Endometrial microvascular endothelial cells (primary cell): ENCODE data around the gene GPALPP1. TPM values are rescaled to one million over a fixed set of nuclear protein-coding genes. Genes with fewer than 3 reads are reported as not detected.
"Not testable (repeated sequence)": the region's sequence is repeated elsewhere in the genome, so short reads cannot be mapped to it uniquely, and the experiment has no call there.

Experiments used
- in situ Hi-C: cut with HindIII; loops from 2 replicates; pipeline ENCODE4 v1.10.0; 2017; ENCODE audit warnings: low sequenced_read_pairs, low pct_unique_long_range_greater_than_20kb; ENCODE audit errors: inconsistent ontology term
- total RNA-seq: library from RNA; depleted of rRNA; stranded (reverse); fragments of >200 nt; gene quantifications from one replicate; pipeline ENCODE4 v1.2.3, GENCODE V29; 2015; ENCODE audit errors: inconsistent ontology term

The GPALPP1 gene
- total RNA-seq, 1 donor from 2014 or later = 19.8 TPM

DNA sequence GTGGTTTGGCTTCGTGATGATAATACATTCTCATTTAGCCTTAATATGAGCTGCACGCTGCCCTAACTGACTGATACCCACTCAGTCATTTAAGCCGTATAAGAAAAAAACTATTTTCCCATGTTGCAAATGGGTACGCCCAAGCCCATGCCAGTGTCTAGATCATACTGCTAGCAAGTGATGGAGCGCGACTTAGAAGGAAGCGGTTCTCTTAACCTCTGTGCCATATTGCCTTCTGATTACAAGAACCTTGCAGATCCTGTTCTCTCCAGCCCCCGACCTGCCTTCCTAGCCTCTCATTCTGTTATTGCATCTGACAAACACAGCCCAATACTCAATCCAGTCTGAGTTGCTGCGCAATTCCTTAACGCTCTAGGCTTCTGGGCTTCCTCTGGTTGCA is 603 bp downstream of the GPALPP1 start:
- in situ Hi-C loops = no loop called here

DNA sequence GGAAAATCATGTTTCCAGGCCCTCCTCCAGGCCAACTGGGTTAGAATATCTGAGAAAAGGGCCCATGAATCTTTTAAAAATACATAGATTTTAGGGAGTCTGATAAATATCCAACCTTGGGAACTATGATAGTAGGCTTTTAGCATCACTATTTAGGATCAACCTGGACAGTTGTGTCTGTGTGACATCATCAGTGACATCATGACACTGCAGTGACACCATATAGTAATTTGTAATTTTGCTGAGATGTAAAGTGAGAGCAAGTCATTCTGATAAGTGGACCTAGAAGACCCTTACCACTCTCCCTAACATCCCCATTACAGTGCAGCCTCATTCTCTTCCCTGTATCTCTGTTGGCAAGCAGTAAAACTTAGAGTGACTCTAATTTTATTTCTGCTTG is 14.1 kb downstream of the GPALPP1 start:
- in situ Hi-C loops = no loop called here

DNA sequence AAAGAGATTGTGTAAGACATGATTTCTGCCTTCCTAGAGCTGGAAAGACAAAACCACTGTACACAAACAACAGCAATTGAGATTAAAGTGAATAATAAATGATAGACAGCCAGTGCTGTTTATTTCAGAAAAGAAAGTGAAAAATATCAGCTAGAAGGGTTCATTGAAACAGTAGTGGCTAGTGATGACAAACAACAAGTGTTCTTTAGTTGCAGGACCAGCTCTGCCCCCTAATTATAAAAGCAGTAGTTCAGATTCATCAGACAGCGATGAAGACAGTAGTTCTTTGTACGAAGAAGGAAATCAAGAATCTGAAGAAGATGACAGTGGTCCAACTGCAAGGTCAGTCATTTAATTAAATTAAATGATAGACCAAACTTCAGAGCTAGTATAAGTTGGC is 14.8 kb downstream of the GPALPP1 start:
- in situ Hi-C loops = no loop called here

DNA sequence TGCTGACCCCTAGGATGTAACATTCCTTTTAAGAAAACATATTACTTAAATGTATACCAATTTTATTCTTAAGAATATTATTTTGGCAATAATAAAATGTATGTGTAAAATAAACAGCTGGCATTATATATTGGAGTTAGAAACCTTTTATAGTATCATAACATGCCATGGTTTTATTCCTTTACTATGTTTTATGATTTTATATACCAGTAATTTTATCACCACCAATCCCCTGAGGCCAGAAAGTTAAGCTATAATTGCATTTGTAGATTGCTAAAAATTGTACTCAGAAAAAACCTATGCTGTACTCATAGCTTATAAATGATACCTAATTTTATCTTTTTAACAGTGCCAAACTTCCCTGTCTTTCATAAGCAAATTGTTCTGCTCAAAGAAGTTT is 17.9 kb downstream of the GPALPP1 start:
- in situ Hi-C loops = no loop called here

DNA sequence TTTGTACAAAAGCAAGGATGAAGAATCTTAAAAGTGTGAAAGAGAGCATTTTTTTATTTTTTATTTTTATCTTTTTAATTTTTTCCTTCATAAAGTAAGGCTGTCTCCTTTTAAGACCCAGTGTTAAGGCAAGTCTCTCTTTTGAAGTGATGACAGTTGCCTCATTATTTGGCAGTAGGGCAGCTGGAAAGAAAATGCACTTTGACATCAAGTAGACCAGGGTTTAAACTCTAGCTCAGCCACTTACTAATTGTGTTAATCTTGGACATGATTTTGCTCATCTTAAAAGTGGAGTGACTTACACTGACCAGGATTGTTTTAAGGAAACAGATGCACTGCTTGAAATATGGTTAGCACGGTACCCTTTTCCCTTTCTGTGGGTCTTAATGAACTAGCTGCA is 18.5 kb downstream of the GPALPP1 start:
- in situ Hi-C loops = no loop called here

DNA sequence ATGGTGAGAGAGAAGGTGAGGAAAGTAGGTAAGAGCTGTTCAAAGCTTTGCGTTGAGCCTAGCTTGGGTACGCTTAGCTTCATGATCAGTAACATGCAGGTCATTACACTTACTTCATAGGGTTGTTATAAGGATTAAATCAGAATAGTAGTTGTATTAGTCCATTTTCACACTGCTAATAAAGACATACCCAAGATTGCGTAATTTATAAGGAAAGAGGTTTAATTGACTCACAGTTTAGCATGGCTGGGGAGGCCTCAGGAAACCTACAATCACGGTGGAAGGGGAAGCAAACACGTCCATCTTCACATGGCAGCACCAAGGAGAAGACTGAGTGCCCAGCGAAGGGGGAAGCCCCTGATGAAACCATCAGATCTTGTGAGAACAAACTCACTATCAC is 21.9 kb downstream of the GPALPP1 start:
- in situ Hi-C loops = no loop called here

DNA sequence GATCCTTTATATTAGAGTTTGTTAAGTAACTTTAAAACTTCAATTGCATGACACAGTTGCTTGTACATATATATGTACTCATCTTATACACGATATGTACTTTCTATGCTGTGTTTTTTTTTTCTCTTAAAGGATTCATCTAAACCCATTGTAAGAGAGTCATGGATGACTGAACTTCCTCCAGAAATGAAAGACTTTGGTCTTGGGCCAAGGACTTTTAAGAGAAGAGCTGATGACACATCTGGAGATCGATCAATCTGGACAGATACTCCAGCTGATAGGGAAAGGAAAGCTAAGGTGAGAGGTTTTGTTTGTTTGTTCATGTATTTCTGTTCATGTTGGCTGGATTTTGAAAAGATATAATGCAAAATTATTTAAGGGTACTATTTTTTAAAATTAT is 26.0 kb downstream of the GPALPP1 start:
- in situ Hi-C loops = no loop called here

DNA sequence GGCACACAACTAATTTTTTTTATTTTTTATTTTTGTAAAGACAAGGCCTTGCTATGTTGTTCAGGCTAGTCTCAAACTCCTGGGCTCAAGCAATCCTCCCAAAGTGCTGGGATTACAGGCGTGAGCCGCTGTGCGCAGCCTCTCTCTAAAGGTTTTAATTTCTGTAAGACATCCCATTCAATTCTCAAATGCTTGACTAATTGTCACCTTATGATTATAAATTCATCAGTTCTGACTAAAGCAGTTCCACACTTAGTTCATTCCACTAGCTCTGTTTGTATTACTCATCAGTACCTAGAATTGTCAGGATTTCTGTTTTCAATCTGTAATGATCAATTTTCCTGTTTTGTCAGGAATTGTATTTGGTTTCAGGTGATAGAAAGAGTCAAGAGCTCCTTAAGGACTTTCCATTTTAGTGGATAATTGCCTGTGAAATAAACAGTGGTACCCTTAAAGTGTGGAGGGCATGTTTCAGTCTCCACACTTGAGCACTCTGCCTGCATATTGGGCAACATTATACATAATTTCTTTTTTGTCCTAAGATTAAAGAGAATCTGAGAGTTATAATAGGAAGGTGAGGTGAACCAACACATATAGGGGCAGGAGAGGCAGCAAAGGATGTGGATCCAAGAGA is 27.6 kb downstream of the GPALPP1 start:
- in situ Hi-C loops = no loop called here

DNA sequence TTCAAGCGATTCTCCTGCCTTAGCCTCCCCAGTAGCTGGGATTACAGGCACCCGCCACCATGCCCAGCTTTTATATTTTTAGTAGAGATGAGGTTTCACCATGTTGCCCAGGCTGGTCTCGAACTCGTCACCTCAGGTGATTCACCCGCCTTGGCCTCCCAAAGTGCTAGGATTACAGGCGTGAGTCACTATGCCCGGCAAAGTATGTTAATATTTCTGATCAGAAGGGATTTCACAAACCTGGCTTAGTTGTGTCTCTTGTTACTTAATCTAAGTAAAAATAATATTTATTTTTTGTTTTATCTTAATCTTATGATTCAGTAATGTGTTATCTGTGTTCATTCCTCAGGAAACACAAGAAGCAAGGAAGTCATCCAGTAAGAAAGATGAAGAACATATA is 30.6 kb downstream of the GPALPP1 start:
- in situ Hi-C loops = not testable (repeated sequence)

DNA sequence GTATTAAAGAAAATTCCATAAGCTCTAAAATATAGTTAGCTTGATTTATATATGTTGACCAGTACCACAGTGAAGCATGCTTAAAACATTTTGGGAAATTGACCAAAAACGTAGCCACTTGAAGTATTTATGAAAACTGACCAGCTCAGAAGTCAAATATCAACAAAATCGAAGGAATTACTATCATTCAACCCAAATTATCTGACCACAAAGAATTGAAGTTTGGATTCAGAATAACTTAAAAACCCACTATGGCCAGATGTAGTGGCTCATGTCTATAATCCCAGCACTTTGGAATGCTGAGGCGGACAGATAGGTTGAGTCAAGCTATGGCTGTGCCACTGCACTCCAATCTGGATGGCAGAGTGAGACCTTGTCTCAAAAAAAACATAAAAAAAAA is 31.9 kb downstream of the GPALPP1 start:
- in situ Hi-C loops = no loop called here

DNA sequence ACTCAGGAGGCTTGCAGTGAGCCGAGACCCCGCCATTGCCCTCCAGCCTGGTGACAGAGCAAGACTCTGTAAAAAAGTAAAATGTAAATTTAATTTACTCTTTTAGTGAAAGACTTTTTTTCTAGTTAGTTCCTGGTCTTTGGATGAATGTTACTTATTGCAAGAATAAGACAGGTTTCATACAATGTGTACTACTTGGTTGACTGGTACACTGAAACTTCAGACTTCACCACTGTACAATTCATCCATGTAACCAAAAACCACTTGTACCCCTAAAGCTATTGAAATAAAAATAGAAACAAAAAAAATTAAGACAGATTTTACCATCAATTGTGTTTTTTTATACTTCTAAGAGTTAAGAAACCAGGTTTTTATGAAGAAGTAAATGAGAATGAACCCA is 35.5 kb downstream of the GPALPP1 start:
- in situ Hi-C loops = no loop called here

DNA sequence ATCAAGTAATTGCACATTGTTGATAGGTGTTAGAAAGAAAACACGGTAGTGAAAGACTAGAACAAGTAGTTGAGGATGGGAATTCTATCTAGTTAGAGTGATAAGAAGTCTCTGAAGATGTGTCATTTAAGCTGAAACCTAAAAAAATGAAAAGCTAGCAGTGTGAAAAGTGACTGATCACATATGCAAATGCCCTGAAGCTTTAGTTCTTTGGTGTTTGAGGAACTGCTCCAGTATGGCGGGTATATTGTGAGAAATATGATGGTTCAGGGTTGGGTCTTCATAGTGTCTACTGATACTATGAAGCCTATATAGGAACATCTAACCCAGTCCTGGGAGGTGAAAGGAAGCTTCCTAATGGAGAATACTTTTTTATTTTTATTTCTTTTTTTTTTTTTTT is 45.0 kb downstream of the GPALPP1 start:
- in situ Hi-C loops = no loop called here

DNA sequence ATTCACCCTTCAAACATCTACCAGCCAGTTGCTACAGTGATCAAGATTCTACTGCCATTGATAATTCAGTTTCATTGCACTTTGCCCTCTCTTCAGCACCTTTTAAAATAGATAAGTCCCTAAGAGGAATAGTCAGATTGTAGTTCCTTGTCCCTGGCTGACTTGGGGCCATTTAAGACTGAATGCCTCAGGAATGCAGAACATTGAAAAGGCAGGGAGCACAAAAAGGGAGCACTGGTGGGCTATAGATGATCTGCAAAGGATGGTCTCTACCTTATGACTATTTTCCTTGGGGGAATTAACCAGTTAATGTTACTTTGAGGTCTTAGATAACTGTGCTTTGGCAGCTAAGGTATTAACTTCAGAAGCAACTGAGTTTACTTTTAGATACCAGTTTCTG is 46.9 kb downstream of the GPALPP1 start:
- in situ Hi-C loops = no loop called here

DNA sequence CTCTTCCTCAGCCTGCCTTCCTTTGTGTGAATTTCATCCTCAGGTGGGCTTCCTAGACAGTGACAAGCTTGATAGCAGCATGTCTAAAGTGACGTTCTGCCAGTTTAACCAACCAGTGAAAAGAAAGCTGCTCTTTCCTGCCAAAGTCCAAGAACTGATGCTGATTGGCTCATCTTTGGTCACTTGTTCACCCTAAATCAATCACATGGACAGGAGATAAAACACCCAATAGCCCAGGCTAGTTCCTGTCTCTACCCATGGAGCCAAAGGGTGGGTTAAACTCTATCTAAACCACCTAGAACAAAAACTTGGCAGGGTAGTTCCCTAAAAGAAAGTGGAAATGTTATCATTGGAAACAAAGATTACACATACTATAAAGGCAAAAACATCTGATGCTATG is 50.8 kb downstream of the GPALPP1 start:
- in situ Hi-C loops = no loop called here

DNA sequence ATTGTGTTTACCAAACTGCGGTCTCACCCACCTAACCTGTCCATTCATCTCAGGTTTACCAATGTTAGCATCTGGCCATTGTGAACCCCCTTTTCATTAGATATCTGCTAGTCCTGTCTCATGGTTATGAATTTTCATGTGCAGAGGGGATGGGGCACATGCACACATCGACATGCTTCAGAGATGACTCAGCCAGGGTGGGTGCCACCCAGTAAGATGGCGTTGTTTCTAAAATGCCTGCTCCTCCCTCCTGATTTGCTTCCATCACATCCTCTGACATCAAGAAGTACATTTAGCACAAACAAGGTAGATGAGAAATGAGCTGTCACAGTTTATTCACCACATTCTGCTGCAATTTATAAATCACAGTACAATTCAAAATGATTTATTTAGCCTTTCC is 51.3 kb downstream of the GPALPP1 start:
- in situ Hi-C loops = no loop called here

DNA sequence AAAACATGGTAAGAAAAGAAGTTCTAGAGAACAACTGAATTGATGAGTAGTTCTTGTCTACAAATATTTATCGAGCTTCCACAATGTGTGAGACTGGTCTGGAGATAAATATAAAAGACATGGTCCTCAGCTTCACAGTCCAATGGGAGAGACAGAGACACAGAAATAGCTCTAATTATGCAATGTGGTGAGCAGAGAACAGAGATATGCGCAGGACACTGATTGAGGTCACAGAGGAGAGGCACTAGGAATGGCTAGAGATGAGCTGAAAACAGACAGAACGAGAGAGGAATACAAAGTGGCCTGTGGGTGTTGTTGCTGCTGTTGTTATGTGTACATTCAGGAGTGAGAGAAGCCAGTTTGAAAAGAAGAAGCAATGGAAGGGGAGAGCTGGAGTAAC is 53.2 kb downstream of the GPALPP1 start:
- in situ Hi-C loops = no loop called here

DNA sequence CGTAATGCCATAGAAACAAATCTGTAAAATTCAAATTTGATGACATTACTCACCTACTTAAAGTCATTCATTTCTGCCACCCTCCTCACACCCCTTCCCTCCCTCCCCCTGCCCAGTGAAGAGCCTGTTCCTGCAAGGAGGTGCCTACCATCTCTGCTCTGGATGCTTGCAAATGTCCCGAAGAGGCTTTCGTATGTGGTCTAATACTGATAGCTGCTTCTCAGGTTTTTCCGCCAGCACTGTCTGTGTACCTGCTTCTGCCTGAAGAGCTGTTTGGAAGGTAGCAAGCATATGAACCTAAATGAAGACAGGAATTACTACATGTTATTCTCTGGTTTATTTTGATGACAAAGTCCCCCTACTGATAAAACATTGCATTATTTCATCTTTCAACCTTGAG is 57.1 kb downstream of the GPALPP1 start:
- in situ Hi-C loops = no loop called here

DNA sequence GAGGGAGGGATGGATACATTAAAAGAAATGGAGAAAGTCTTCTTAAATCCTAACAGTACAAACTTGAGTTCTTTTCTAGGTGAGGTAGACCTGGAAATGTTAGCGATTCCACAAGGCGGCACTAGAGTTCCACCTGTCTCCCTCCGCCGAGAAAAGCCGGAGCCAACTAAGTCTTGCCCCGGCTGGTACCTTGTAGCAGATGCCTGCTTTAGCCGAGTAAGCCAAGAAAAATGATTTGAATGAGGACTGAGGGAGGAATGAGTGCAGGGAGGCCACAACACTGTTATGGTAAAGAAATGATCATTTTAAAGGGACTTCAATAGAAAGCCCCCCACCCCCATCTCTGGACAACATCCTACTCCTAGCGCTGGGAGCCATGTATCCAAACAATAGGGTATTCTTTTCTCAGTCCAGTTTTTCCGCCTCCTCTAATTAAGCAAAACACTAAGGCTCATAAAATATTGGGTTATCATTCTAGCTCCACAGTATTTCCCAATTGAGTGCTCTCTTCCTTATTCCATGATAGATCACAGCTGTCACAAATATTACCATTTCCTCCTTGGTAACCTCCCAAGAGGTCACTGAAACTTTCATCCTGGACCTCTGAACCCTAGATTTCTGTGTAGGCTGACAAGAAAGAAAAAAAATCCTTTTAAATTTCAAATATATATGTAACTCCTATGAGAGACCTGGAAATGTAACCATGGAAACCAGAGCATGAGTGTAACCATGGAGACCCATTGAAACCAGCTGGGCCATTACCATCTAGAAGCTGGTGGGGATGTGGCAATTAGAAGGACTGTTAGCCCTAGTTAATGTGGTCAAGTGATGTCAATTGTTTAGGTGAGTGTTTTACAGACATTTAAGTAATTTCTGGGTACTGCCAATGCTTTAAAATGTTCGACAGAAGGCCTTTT is 58.3 kb downstream of the GPALPP1 start:
- in situ Hi-C loops = no loop called here

DNA sequence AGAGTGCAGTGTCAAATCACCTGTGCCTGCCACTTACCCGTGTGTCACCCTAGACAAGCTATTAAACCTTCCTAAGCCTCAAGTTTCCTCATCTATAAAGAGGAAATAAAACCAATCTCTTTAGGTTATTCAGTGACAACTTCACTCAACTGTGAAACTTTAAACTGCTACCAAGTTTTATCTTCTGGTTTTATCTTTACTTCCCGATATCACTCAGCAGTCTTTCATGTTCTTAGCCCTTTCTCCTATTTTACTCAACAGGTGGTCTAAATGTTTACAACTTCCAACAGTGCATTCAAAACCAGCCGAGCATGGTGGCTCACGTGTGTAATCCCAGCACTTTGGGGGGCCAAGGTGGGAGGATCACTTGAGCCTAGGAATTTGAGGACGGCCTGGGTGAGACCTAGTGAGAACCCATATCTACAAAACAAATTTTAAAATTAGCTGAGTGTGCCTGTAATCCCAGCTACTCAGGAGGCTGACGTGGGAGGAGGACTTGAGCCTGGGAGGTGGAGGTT is 59.6 kb downstream of the GPALPP1 start:
- in situ Hi-C loops = no loop called here

DNA sequence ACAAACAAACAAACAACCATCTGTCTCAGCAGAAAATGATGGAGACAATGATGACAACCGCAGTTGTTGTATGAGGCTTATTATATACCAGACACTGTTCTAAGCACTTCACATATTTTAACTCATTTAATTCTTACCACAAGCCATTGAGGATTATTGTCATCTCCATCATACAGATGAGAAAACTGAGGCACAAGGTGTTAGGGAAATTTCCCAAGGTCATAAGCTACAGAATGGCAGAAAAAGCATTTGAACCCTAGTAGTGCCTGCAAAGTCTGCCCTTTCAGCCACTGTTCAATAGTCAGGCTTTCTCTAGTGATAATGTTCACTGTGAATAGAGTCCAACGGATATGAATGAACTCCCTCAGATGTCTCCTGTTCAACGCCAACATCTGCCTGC is 60.1 kb downstream of the GPALPP1 start:
- in situ Hi-C loops = no loop called here
